ENCODE results near the gene INSR.

Gene INSR

GRCh38 chr19:7246601-7247000 is 47.6 kb downstream of the INSR start:
- TF ChIP-seq, protein P1, sequence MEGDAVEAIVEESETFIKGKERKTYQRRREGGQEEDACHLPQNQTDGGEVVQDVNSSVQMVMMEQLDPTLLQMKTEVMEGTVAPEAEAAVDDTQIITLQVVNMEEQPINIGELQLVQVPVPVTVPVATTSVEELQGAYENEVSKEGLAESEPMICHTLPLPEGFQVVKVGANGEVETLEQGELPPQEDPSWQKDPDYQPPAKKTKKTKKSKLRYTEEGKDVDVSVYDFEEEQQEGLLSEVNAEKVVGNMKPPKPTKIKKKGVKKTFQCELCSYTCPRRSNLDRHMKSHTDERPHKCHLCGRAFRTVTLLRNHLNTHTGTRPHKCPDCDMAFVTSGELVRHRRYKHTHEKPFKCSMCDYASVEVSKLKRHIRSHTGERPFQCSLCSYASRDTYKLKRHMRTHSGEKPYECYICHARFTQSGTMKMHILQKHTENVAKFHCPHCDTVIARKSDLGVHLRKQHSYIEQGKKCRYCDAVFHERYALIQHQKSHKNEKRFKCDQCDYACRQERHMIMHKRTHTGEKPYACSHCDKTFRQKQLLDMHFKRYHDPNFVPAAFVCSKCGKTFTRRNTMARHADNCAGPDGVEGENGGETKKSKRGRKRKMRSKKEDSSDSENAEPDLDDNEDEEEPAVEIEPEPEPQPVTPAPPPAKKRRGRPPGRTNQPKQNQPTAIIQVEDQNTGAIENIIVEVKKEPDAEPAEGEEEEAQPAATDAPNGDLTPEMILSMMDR (IDR thresholded peaks at IDR 0.05; ENCODE audit: control insufficient read depth, extremely low read depth, insufficient read depth) = no peak
- H3K4me3 ChIP-seq (ENCODE audit: low read depth, low read length) = no peak overlapping the region
- DNase-seq (ENCODE audit: low read depth) = no peak

DNA sequence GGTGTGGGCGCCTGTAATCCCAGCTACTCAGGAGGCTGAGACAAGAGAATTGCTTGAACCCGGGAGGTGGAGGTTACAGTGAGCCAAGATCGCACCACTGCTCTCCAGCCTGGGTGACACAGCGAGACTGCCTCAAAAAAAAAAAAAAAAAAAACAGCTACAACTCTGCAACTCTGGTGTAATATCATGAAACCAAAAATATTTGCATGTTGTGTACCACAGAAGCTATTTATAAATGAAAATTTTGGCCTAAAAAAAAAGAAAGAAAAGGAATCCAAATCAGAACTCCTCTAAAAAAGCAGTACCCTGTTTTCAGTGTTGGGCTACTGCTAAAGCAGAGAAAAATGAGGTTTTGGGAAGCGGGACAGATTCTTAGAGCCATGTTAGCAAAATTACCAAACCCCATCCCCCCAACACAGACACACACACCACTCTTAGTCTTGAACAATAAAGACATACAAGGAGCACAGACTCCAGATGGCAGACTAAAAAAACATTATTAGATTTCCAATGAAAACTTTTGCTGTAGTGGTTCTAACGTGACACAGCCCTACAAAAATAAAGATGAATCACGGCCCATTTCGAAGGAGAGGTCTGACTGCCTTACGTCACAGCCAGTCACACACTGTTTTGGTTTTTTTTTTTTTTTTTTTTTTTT is 51.5 kb downstream of the INSR start:
- H3K4me3 ChIP-seq (ENCODE audit: low read depth, low read length) = no peak overlapping the region
- TF ChIP-seq, protein P1 (IDR thresholded peaks at IDR 0.05; ENCODE audit: control insufficient read depth, extremely low read depth, insufficient read depth) = no peak
- DNase-seq (ENCODE audit: low read depth) = no peak

- DNase-seq (ENCODE audit: low read depth) = no peak
- TF ChIP-seq, protein P1 (IDR thresholded peaks at IDR 0.05; ENCODE audit: control insufficient read depth, extremely low read depth, insufficient read depth) = no peak
- no peak overlapping the region for H3K4me3 ChIP-seq (ENCODE audit: low read depth, low read length)
These were observed 56.2 kb downstream of the INSR start for GRCh38 chr19:7238051-7238450.

GRCh38 chr19:7236153-7236552 is 58.1 kb downstream of the INSR start:
- TF ChIP-seq, protein P1 (IDR thresholded peaks at IDR 0.05; ENCODE audit: control insufficient read depth, extremely low read depth, insufficient read depth) = no peak

DNA sequence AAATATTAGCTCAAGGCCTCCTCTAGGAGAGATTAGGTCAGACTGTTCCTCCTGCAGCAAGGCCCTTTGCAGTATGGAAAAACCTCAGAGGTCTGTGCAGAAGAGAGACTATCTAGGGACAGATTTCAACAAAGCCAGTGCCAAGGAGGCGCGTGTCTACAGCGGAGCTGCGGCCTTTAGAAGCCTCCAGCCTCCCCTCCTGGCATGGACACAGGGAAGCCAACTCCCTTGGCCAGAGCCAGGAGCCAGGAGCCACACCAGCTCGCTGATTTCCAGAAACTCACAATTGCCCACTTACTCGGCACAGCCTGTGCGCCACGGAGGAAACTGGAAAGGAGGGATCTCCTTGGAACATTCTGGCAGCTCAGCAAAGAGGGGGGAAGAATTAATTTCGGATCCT is 63.4 kb downstream of the INSR start:
- DNase-seq (ENCODE audit: low read depth) = no peak
- TF ChIP-seq, protein P1 (IDR thresholded peaks at IDR 0.05; ENCODE audit: control insufficient read depth, extremely low read depth, insufficient read depth) = no peak
- H3K4me3 ChIP-seq (ENCODE audit: low read depth, low read length) = no peak overlapping the region

More at GRCh38 chr19:7236153-7236552, 58.1 kb downstream of the INSR start:
- no peak for DNase-seq (ENCODE audit: low read depth)
- no peak overlapping the region for H3K4me3 ChIP-seq (ENCODE audit: low read depth, low read length)

DNA sequence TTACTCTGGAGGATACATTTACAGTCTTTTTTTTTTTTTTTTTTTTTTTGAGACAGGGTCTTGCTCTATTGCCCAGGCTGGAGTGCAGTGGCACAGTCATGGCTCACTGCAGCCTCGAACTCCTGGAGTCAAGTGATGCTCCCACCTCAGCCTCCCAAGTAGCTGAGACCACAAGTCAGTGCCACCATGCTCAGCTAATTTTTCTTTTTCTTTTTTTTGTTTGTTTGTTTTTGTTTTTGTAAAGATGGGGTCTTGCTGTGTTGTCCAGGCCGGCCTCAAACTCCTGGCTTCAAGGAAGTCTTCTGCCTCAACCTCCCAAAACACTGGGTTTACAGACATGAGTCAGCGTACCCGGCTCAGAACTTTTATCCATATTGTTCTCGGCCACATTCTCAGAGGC is 64.5 kb downstream of the INSR start:
- H3K4me3 ChIP-seq (ENCODE audit: low read depth, low read length) = no peak overlapping the region
- TF ChIP-seq, protein P1 (IDR thresholded peaks at IDR 0.05; ENCODE audit: control insufficient read depth, extremely low read depth, insufficient read depth) = no peak
- no peak for DNase-seq (ENCODE audit: low read depth)

- no peak for DNase-seq (ENCODE audit: low read depth)
- H3K4me3 ChIP-seq (ENCODE audit: low read depth, low read length) = no peak overlapping the region
- TF ChIP-seq, protein P1 (IDR thresholded peaks at IDR 0.05; ENCODE audit: control insufficient read depth, extremely low read depth, insufficient read depth) = no peak
These were observed 65.2 kb downstream of the INSR start for GRCh38 chr19:7228935-7229541.
